Parathyroid adenoma (tissue), 2 donors: ENCODE measurements around the gene HADHA.

Experiments
- H2AFZ ChIP-seq: fragments of 300-600 bp; sonication (generic); one replicate; pipeline ENCODE4 v1.7.0; 2017; ENCODE audit warnings: antibody characterized with exemption, mild to moderate bottlenecking
- H3K27ac ChIP-seq: fragments of 300-600 bp; sonication (generic); one replicate; pipeline ENCODE4 v1.7.0; 2017
- H3K27me3 ChIP-seq: fragments of 300-600 bp; sonication (generic); one replicate; pipeline ENCODE4 v1.7.0; 2017; ENCODE audit warnings: low read length; ENCODE audit not compliant: control insufficient read depth, insufficient read depth
- H3K36me3 ChIP-seq: fragments of 300-600 bp; sonication (generic); one replicate; pipeline ENCODE4 v1.7.0; 2017; ENCODE audit warnings: low read length; ENCODE audit not compliant: control insufficient read depth, insufficient read depth
- H3K4me1 ChIP-seq: fragments of 300-600 bp; sonication (generic); one replicate; pipeline ENCODE4 v1.7.0; 2017; ENCODE audit warnings: control low read depth
- H3K4me2 ChIP-seq: fragments of 300-600 bp; sonication (generic); one replicate; pipeline ENCODE4 v1.7.0; 2017; ENCODE audit warnings: low read length
- H3K4me3 ChIP-seq: fragments of 300-600 bp; sonication (generic); one replicate; pipeline ENCODE4 v1.7.0; 2017; ENCODE audit warnings: low read depth, low read length
- H3K79me2 ChIP-seq: fragments of 300-600 bp; sonication (generic); one replicate; pipeline ENCODE4 v1.7.0; 2017; ENCODE audit warnings: control low read depth
- H3K9ac ChIP-seq: fragments of 300-600 bp; sonication (generic); one replicate; pipeline ENCODE4 v1.7.0; 2017; ENCODE audit warnings: mild to moderate bottlenecking
- H3K9me3 ChIP-seq: fragments of 300-600 bp; sonication (generic); one replicate; pipeline ENCODE4 v1.7.0; 2017; ENCODE audit warnings: low read length; ENCODE audit not compliant: control insufficient read depth
- TF ChIP-seq, protein P1 (sequence below): fragments of 300-600 bp; sonication (generic); IDR thresholded peaks from one replicate; pipeline ENCODE4 v1.7.0; 2017; ENCODE audit warnings: antibody characterized with exemption, mild to moderate bottlenecking
- donor health status: primary hyperparathyroidism.

Gene HADHA

DNA sequence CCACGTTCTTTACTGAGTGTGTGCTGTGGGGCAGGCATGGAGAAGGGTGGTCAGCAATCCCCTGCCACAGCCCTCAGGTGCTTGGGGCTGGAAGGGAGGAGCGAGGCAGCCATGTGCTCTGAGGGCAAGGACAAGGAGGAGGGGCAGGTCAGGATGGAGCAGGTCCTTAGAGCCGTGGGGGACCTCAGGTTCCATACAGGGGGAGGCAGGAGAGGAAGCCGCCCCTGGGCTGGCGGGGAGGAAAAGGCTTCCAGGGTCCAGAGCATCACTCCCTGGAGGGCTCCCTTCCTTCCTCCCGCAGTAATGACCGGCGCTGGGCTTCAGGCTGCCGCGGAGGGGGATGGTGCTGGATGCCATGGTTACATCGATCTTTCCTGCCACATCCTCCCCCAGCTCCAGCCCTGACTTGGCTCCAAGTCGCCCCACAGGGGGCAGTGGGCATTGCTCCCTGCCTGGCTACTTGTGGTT is 65.0 kb downstream of the HADHA start:
- Histone ChIP-seq H3K4me2 (peak overlapping the region; percentile 46), H3K27me3 (no peaks in the 10 kb centered on the region), H3K9ac (no peak overlapping the region), H3K36me3 (no peaks in the 10 kb centered on the region), H3K9me3 (no peaks in the 10 kb centered on the region), H3K4me1 (peaks cover 57% of the 10 kb centered on the region), H3K27ac (peak overlapping the region; percentile 89), H3K79me2 (peaks cover 49% of the 10 kb centered on the region), H2AFZ (no peak overlapping the region), H3K4me3 (no peak overlapping the region)
- TF ChIP-seq, protein P1, sequence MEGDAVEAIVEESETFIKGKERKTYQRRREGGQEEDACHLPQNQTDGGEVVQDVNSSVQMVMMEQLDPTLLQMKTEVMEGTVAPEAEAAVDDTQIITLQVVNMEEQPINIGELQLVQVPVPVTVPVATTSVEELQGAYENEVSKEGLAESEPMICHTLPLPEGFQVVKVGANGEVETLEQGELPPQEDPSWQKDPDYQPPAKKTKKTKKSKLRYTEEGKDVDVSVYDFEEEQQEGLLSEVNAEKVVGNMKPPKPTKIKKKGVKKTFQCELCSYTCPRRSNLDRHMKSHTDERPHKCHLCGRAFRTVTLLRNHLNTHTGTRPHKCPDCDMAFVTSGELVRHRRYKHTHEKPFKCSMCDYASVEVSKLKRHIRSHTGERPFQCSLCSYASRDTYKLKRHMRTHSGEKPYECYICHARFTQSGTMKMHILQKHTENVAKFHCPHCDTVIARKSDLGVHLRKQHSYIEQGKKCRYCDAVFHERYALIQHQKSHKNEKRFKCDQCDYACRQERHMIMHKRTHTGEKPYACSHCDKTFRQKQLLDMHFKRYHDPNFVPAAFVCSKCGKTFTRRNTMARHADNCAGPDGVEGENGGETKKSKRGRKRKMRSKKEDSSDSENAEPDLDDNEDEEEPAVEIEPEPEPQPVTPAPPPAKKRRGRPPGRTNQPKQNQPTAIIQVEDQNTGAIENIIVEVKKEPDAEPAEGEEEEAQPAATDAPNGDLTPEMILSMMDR: no peak

DNA sequence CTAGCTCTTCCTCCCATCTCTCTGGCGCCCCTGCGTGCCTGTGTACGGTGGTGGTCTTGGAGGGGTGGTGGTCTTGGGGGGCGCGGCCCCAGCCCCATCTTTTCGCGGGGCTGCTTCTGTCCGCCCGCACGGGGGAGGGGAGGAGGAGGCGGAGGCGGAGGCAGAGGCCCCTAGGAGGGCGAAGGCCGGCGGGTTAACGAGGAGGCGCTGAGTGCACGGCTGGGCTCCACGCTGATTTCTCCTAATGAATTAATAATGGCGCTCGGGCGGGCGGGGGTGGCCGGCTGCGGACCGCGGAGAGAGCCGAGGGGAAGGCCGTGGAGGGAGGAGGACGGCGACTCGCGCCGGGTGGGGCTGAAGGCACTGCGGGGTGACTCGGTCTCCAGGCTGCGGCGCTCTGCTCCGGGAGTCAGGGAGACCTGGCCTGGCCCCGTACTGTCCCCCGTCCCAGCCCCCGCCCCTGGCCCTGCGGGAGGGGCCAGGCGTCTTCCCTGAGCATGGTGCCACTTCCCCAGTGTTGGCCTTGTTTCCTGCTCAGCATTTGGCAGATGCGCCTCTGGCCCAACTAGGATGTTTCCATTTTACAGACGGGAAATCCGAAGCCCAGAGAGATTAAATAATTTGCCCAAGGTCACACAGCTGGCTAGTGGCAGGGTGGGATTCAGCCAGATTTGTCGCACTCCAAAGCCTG is 65.5 kb downstream of the HADHA start:
- Histone ChIP-seq H3K79me2 (peaks cover 53% of the 10 kb centered on the region), H2AFZ (peak overlapping the region; percentile 62), H3K9ac (peak overlapping the region; percentile 12), H3K4me1 (peaks cover 57% of the 10 kb centered on the region), H3K27me3 (no peaks in the 10 kb centered on the region), H3K9me3 (no peaks in the 10 kb centered on the region), H3K4me2 (peak overlapping the region; percentile 46), H3K36me3 (no peaks in the 10 kb centered on the region), H3K4me3 (peak overlapping the region; percentile 28), H3K27ac (peak overlapping the region; percentile 89)
- TF ChIP-seq, protein P1: no peak

DNA sequence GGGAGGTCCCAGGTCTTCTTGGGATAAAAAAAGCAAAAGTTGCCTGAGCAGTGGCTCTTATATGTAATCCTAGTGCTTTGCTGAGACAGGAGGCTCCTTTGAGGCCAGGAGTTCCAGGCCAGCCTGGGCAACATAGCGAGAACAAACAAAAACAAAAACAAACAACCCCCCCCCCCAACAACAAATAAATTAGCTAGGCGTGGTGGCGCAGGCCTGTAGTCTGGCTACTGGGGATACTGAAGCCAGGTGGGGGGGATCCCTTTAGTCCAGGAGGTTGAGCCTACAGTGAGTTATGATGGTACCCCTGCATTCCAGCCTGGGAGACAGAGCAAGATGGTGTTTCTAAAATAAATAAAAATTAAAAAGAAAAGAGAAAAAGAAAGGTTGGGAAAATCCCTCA is 66.2 kb downstream of the HADHA start:
- Histone ChIP-seq H3K4me1 (peaks cover 57% of the 10 kb centered on the region), H3K79me2 (peaks cover 53% of the 10 kb centered on the region), H3K9ac (no peak overlapping the region), H3K4me2 (peak overlapping the region; percentile 46), H3K4me3 (no peak overlapping the region), H2AFZ (no peak overlapping the region), H3K36me3 (no peaks in the 10 kb centered on the region), H3K27ac (peak overlapping the region; percentile 89), H3K27me3 (no peaks in the 10 kb centered on the region), H3K9me3 (no peaks in the 10 kb centered on the region)
- TF ChIP-seq, protein P1: no peak

DNA sequence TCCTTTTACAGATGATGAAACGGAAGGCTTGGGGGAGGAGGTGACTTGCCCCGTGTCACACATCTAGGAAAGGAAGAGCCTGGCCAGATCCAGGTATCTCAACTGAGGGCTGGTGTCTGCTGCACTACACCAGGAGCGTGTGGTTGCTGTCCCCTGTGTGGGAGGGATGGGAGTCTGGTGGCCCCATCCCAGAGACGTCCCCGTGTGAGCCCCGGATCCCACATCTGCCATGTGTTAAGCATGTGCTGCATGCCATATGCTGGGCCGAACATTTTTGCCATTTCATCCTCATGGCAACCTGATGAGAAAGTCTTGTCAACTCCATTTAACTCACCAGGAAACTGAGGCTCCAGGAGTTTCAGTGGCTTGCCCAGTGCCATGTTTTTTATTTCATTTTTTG is 67.3 kb downstream of the HADHA start:
- H3K36me3 ChIP-seq: no peaks in the 10 kb centered on the region
- H3K9me3 ChIP-seq: no peaks in the 10 kb centered on the region
- peaks cover 48% of the 10 kb centered on the region for H3K4me1 ChIP-seq
- peaks cover 43% of the 10 kb centered on the region for H3K79me2 ChIP-seq
- H3K4me2 ChIP-seq: no peak overlapping the region
- no peak overlapping the region for H3K4me3 ChIP-seq
- no peaks in the 10 kb centered on the region for H3K27me3 ChIP-seq
- H3K9ac ChIP-seq: no peak overlapping the region
- TF ChIP-seq, protein P1: no peak
- H3K27ac ChIP-seq: peak overlapping the region; percentile 98
- H2AFZ ChIP-seq: no peak overlapping the region

DNA sequence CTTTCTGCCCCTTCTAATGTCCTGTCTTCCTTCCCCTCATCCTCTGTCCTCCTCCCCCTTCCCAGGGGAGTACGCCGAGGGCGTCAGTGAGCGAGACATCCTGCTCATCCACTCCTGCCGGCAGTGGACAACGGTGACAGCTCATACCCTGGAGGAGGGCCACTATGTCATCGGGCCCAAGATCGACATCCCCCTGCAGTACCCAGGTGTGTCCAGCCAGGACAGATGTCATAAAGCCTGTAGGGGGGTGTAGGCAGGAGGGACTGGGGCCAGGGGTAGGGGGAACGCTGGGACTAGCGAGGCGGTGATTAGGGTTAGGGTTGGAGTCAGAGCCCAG is 68.2 kb downstream of the HADHA start:
- Histone ChIP-seq H3K79me2 (peaks cover 38% of the 10 kb centered on the region), H3K36me3 (no peaks in the 10 kb centered on the region), H3K27me3 (no peaks in the 10 kb centered on the region), H3K9ac (no peak overlapping the region), H3K4me1 (peaks cover 40% of the 10 kb centered on the region), H2AFZ (peak overlapping the region; percentile 30), H3K9me3 (no peaks in the 10 kb centered on the region), H3K27ac (peak overlapping the region; percentile 98), H3K4me2 (peak overlapping the region; percentile 93), H3K4me3 (peak overlapping the region; percentile 58)
- TF ChIP-seq, protein P1: no peak
